CD14-positive monocyte (primary cell): ENCODE data around the gene ARHGAP18. TPM values are rescaled to one million over a fixed set of nuclear protein-coding genes. Genes with fewer than 3 reads are reported as not detected.

ENCODE experiments used
- DNase-seq, 3 donors: peaks; one replicate each; pipeline ENCODE4 v3.0.0-alpha.2; 2011 to 2022
- H2AFZ ChIP-seq: 2 replicates; pipeline ENCODE4 v1.6.0; 2012; ENCODE audit warnings: mild to moderate bottlenecking, low read depth, low read length, inconsistent platforms; ENCODE audit not compliant: insufficient read depth, poor library complexity, severe bottlenecking
- H3K27ac ChIP-seq, 2 donors: 1 replicate in 1 of 2; 2 replicates in 1 of 2; pipeline ENCODE4 v1.5.1; 2012 to 2013; ENCODE audit warnings: low read length in 2 of 2, control low read depth in 1 of 2, inconsistent platforms in 1 of 2, low read depth in 1 of 2, mild to moderate bottlenecking in 1 of 2
- H3K27me3 ChIP-seq, 2 donors: one replicate each; pipeline versions ENCODE4 v1.6.0 to v1.6.1; 2011 to 2013; ENCODE audit warnings: low read length in 2 of 2; ENCODE audit not compliant: control insufficient read depth in 2 of 2, insufficient read depth in 2 of 2
- H3K36me3 ChIP-seq, 2 donors: replicated peaks in 1 of 2; 1 replicate in 1 of 2; 2 replicates in 1 of 2; pipeline versions ENCODE4 v1.5.1 to v1.6.1; 2012 to 2013; ENCODE audit warnings: low read length in 2 of 2, control low read depth in 1 of 2, inconsistent platforms in 1 of 2, mild to moderate bottlenecking in 1 of 2; ENCODE audit not compliant: insufficient read depth in 2 of 2, control insufficient read depth in 1 of 2
- H3K4me1 ChIP-seq, 2 donors: 1 replicate in 1 of 2; 2 replicates in 1 of 2; pipeline versions ENCODE4 v1.5.1 to v1.6.1; 2012 to 2013; ENCODE audit warnings: low read length in 2 of 2, control low read depth in 1 of 2, inconsistent platforms in 1 of 2, mild to moderate bottlenecking in 1 of 2, moderate library complexity in 1 of 2; ENCODE audit not compliant: insufficient read depth in 2 of 2, control insufficient read depth in 1 of 2
- H3K4me2 ChIP-seq: replicated peaks from 2 replicates; pipeline ENCODE3; 2012; ENCODE audit warnings: low read length, moderate library complexity, mild to moderate bottlenecking; ENCODE audit not compliant: poor library complexity, severe bottlenecking; ENCODE audit errors: extremely low read depth
- H3K4me3 ChIP-seq, 3 experiments: fragments of 200-600 bp in 1 of 3; sonication (generic) in 1 of 3; replicated peaks in 1 of 3; 1 replicate in 2 of 3; 2 replicates in 1 of 3; pipeline ENCODE4 v1.5.1; 2011 to 2013; ENCODE audit warnings: low read length in 3 of 3, mild to moderate bottlenecking in 3 of 3, control low read depth in 2 of 3, low read depth in 2 of 3, inconsistent platforms in 1 of 3, moderate library complexity in 1 of 3
- H3K79me2 ChIP-seq: 2 replicates; pipeline ENCODE4 v1.6.0; 2012; ENCODE audit warnings: mild to moderate bottlenecking, control low read depth, inconsistent platforms, low read length, moderate library complexity; ENCODE audit not compliant: insufficient read depth
- H3K9ac ChIP-seq: 2 replicates; pipeline ENCODE4 v1.6.0; 2017; ENCODE audit warnings: low read length, mild to moderate bottlenecking; ENCODE audit not compliant: insufficient read depth, poor library complexity, severe bottlenecking
- H3K9me3 ChIP-seq, 2 donors: replicated peaks in 1 of 2; 1 replicate in 1 of 2; 2 replicates in 1 of 2; pipeline versions ENCODE4 v1.5.1 to v1.6.1; 2012 to 2013; ENCODE audit warnings: low read length in 2 of 2, control low read depth in 1 of 2; ENCODE audit not compliant: control insufficient read depth in 1 of 2, insufficient read depth in 1 of 2
- H4K20me1 ChIP-seq: 2 replicates; pipeline ENCODE4 v1.6.0; 2012; ENCODE audit warnings: mild to moderate bottlenecking, low read length, control low read depth, moderate library complexity; ENCODE audit not compliant: insufficient read depth
- H3K27ac Mint-ChIP-seq, 7 donors: one replicate each; pipeline ENCODE4 v1.8.0; 2020; ENCODE audit warnings: mild to moderate bottlenecking in 7 of 7, mixed read lengths in 7 of 7, moderate library complexity in 6 of 7, inconsistent platforms in 2 of 7
- H3K27me3 Mint-ChIP-seq, 3 donors: one replicate each; pipeline ENCODE4 v1.8.0; 2021 to 2022; ENCODE audit warnings: low read depth in 3 of 3, mild to moderate bottlenecking in 3 of 3, mixed read lengths in 3 of 3, moderate library complexity in 3 of 3, inconsistent platforms in 1 of 3
- H3K36me3 Mint-ChIP-seq, 2 donors: one replicate each; pipeline ENCODE4 v1.8.0; 2020; ENCODE audit warnings: mixed read lengths in 2 of 2, inconsistent platforms in 1 of 2, mild to moderate bottlenecking in 1 of 2
- H3K4me1 Mint-ChIP-seq: one replicate; pipeline ENCODE4 v1.8.0; 2020; ENCODE audit warnings: mild to moderate bottlenecking, mixed read lengths
- H3K4me3 Mint-ChIP-seq, 2 donors: one replicate each; pipeline ENCODE4 v1.8.0; 2020; ENCODE audit warnings: mild to moderate bottlenecking in 2 of 2, mixed read lengths in 2 of 2, moderate library complexity in 1 of 2
- H3K9me3 Mint-ChIP-seq, 7 donors: one replicate each; pipeline ENCODE4 v1.8.0; 2020 to 2022; ENCODE audit warnings: mixed read lengths in 7 of 7, mild to moderate bottlenecking in 6 of 7, moderate library complexity in 6 of 7, inconsistent platforms in 2 of 7
- WGBS: methylation state at CpG from one replicate; pipeline ENCODE4 v1.1.5; 2013; ENCODE audit warnings: missing lambda C conversion rate; ENCODE audit not compliant: insufficient coverage; 5-methylcytosine and 5-hydroxymethylcytosine counted together
- intact Hi-C, 2 donors: fragments of 100-400 bp; cut with micrococcal nuclease; formaldehyde crosslinking; loops; one replicate each; pipeline versions ENCODE4 v1.15.0 to v1.15.1; 2023
- polyA plus RNA-seq, 3 donors: library from polyadenylated mRNA; depleted of rRNA in 1 of 3; unstranded in 2 of 3; stranded (reverse) in 1 of 3; fragments of 300-500 nt in 2 of 3; fragments of >200 nt in 1 of 3; fragmentation: Illumina TruSeq in 2 of 3; gene quantifications; 1 replicate in 2 of 3; 2 replicates in 1 of 3; pipeline ENCODE4 v1.2.3, GENCODE V29; 2012 to 2021
- TF ChIP-seq, protein P1 (sequence below): fragments of 200-600 bp; IDR thresholded peaks from one replicate; pipeline ENCODE4 v1.8.0; 2022; ENCODE audit warnings: antibody characterized with exemption, mild to moderate bottlenecking

ARHGAP18 gene
- polyA plus RNA-seq, 3 donors = 3.7 to 5.6 (median 3.8) TPM

DNA sequence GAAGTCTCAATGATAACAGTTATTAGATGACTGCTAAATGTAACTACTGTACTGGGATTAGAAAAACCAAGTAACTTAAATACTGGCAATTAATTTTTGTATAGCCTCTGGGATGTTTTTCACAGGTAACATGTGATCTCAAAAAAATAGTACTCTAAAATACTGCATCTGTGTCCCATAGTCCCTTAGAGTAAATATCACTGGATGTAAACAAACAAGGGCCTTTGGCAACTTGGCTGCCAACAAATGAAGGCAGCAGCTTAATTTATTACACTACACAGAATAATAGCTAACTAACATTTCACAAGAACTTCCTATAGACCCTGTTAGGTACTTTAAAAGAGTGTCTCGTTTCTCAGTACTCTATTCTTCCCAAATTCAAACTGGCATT, 14.0 kb downstream of the ARHGAP18 start:
- Histone ChIP-seq H3K4me2 (no peak overlapping the region), H3K4me1 (peaks cover 19 to 44% of the 10 kb centered on the region in 2 donors), H3K36me3 (no peaks in the 10 kb centered on the region), H3K27ac (no peak overlapping the region), H2AFZ (no peak overlapping the region), H4K20me1 (no peaks in the 10 kb centered on the region), H3K79me2 (peaks cover 61% of the 10 kb centered on the region), H3K9ac (no peak overlapping the region), H3K4me3 (no peak overlapping the region), H3K9me3 (no peaks in the 10 kb centered on the region), H3K27me3 (no peaks in the 10 kb centered on the region)
- intact Hi-C loops = no loop called here
- Mint-ChIP-seq H3K4me3 (no peak overlapping the region), H3K9me3 (no peaks in the 10 kb centered on the region), H3K27ac (peak overlapping the region in 1 of 7 donors; percentile 79), H3K4me1 (peaks cover 49% of the 10 kb centered on the region), H3K36me3 (peaks cover 4 to 5% of the 10 kb centered on the region in 2 donors), H3K27me3 (no peaks in the 10 kb centered on the region)
- WGBS = no CpG with 5 or more reads among the region's 1 CpG
- DNase-seq = no peak
- TF ChIP-seq, protein P1, sequence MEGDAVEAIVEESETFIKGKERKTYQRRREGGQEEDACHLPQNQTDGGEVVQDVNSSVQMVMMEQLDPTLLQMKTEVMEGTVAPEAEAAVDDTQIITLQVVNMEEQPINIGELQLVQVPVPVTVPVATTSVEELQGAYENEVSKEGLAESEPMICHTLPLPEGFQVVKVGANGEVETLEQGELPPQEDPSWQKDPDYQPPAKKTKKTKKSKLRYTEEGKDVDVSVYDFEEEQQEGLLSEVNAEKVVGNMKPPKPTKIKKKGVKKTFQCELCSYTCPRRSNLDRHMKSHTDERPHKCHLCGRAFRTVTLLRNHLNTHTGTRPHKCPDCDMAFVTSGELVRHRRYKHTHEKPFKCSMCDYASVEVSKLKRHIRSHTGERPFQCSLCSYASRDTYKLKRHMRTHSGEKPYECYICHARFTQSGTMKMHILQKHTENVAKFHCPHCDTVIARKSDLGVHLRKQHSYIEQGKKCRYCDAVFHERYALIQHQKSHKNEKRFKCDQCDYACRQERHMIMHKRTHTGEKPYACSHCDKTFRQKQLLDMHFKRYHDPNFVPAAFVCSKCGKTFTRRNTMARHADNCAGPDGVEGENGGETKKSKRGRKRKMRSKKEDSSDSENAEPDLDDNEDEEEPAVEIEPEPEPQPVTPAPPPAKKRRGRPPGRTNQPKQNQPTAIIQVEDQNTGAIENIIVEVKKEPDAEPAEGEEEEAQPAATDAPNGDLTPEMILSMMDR = no peak

DNA sequence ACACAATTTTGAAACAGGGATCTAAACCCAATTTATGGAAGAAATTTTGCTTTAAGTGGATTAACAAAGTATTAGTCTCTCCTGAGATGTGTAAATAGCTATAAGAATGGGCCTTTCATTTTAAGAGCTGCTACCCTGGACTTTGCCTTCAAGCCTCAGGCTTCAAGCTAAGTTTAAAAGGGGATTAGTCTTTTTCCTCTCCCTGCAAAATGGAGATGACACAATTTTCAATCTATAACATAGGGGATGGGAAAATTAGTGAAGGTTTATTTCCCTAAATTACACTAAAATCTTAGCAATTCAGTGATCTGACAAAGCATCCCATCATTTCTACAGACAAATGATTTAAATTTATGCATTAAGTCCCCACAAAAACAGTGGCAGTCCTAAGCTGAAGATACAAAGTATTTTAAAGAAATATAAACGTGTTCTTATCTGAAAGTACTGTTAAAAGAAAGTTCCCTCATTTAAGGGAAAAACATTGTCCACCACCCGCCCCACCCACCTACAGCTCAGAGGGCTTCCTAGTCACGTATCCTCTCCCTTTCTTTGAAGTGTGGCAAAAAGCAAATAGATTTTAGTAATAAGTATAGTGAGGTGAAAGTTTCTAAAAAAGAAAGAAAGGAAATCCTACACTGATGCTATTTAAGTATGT, 14.5 kb downstream of the ARHGAP18 start:
- Histone ChIP-seq H2AFZ (no peak overlapping the region), H3K36me3 (no peaks in the 10 kb centered on the region), H3K27me3 (no peaks in the 10 kb centered on the region), H3K4me1 (peaks cover 19 to 39% of the 10 kb centered on the region in 2 donors), H3K4me2 (no peak overlapping the region), H3K4me3 (no peak overlapping the region), H3K9me3 (no peaks in the 10 kb centered on the region), H3K79me2 (peaks cover 62% of the 10 kb centered on the region), H3K9ac (no peak overlapping the region), H3K27ac (no peak overlapping the region), H4K20me1 (no peaks in the 10 kb centered on the region)
- Mint-ChIP-seq H3K36me3 (peaks cover 4% of the 10 kb centered on the region in 2 donors), H3K4me1 (peaks cover 44% of the 10 kb centered on the region), H3K27me3 (no peaks in the 10 kb centered on the region), H3K9me3 (no peaks in the 10 kb centered on the region), H3K27ac (peak overlapping the region in 1 of 7 donors; percentile 79), H3K4me3 (no peak overlapping the region)
- no CpG with 5 or more reads among the region's 3 CpGs for WGBS
- intact Hi-C loops = no loop called here
- DNase-seq = no peak
- TF ChIP-seq, protein P1 = no peak
